ENCODE results near the gene PTTG1IP. TPM values are rescaled to one million over a fixed set of nuclear protein-coding genes. Genes with fewer than 3 reads are reported as not detected.

PTTG1IP gene
- polyA plus RNA-seq, 1 donor (not counting 4 experiments of a cell fraction or from before 2014, with no cell fraction given): 132 TPM

DNA sequence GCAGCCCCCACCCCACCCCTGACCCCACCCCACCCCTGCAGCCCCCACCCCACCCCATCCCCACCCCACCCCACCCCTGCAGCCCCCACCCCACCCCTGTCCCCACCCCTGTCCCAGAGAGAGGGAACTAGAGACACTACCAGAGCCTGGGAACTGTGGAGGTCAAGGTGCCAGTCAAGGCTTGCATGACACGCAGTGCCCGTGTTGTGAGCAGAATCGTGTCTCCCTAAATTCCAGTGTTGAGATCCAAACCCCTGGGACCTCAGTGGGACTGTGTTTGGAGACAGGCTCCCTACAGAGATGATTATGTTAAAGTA lies 37.2 kb downstream of the PTTG1IP start:
- dilution Hi-C loops (cut with MboI; ENCODE audit: extremely low pct_ligation_motif_present, low sequenced_read_pairs): no loop called here
- Histone ChIP-seq H3K9me3 (ENCODE audit: control insufficient read depth, low read depth, low read length) (no peaks in the 10 kb centered on the region), H3K9me1 (ENCODE audit: control insufficient read depth, extremely low read depth, insufficient read depth, low read length) (no peaks in the 10 kb centered on the region), H3K36me3 (ENCODE audit: control insufficient read depth in 2 of 2, extremely low read depth in 1 of 2, insufficient read depth in 2 of 2, low read length in 2 of 2) (no peaks in the 10 kb centered on the region), H3K27ac (ENCODE audit: control insufficient read depth, insufficient read depth, low read length) (no peak overlapping the region), H3K4me3 (ENCODE audit: control insufficient read depth in 2 of 3, extremely low read depth in 1 of 3, insufficient read depth in 2 of 3, low read depth in 1 of 3, low read length in 3 of 3) (no peak overlapping the region), H3K9ac (ENCODE audit: control insufficient read depth, extremely low read depth, insufficient read depth, low read length) (no peak overlapping the region), H3K4me1 (ENCODE audit: control insufficient read depth, extremely low read depth, insufficient read depth, low read length) (peaks cover 7% of the 10 kb centered on the region), H4K20me1 (ENCODE audit: control insufficient read depth, extremely low read depth, insufficient read depth, low read length) (no peaks in the 10 kb centered on the region), H3K4me2 (ENCODE audit: control insufficient read depth, extremely low read depth, insufficient read depth, low read depth, low read length) (peak overlapping the region; percentile 45), H3K79me2 (ENCODE audit: control insufficient read depth, insufficient read depth, low read length) (no peaks in the 10 kb centered on the region), H3K27me3 (ENCODE audit: control insufficient read depth, extremely low read depth, insufficient read depth, low read length) (no peaks in the 10 kb centered on the region), H2AFZ (ENCODE audit: control insufficient read depth, low read length) (peak overlapping the region; percentile 65)
- FAIRE-seq (peak; percentile 41), DNase-seq (ENCODE audit: low read depth, low spot score) (no peak)
- TF ChIP-seq, protein P1, sequence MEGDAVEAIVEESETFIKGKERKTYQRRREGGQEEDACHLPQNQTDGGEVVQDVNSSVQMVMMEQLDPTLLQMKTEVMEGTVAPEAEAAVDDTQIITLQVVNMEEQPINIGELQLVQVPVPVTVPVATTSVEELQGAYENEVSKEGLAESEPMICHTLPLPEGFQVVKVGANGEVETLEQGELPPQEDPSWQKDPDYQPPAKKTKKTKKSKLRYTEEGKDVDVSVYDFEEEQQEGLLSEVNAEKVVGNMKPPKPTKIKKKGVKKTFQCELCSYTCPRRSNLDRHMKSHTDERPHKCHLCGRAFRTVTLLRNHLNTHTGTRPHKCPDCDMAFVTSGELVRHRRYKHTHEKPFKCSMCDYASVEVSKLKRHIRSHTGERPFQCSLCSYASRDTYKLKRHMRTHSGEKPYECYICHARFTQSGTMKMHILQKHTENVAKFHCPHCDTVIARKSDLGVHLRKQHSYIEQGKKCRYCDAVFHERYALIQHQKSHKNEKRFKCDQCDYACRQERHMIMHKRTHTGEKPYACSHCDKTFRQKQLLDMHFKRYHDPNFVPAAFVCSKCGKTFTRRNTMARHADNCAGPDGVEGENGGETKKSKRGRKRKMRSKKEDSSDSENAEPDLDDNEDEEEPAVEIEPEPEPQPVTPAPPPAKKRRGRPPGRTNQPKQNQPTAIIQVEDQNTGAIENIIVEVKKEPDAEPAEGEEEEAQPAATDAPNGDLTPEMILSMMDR (optimal IDR thresholded peaks at IDR 0.05 in 1 of 3, IDR thresholded peaks at IDR 0.05 in 1 of 3, conservative IDR thresholded peaks at IDR 0.05 in 1 of 3; ENCODE audit: extremely low read depth in 1 of 3, insufficient read depth in 2 of 3, low read length in 3 of 3): no peak
- TF ChIP-seq EZH2 (IDR thresholded peaks at IDR 0.05; ENCODE audit: low read length): no peak

DNA sequence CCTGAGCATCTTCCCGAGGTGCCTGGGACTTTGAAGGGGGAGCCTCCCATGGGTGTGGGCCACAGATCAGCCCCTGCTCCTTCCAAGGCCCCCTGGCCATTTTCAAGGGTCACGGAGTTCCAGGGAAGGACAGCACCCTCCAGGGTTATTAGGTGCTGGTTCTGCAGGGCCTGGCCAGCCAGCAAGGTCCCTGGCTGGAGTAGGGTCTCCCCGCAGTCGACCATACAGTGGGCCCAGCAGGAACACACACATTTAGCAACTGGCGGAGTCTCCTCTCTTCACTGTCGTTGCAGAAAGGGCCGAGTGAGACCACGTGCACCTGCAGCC lies 37.9 kb downstream of the PTTG1IP start:
- no peaks in the 10 kb centered on the region for H4K20me1 ChIP-seq (ENCODE audit: control insufficient read depth, extremely low read depth, insufficient read depth, low read length)
- H3K27me3 ChIP-seq (ENCODE audit: control insufficient read depth, extremely low read depth, insufficient read depth, low read length): no peaks in the 10 kb centered on the region
- DNase-seq (ENCODE audit: low read depth, low spot score) (no peak), FAIRE-seq (no peak)
- no peaks in the 10 kb centered on the region for H3K36me3 ChIP-seq (ENCODE audit: control insufficient read depth in 2 of 2, extremely low read depth in 1 of 2, insufficient read depth in 2 of 2, low read length in 2 of 2)
- H3K9me3 ChIP-seq (ENCODE audit: control insufficient read depth, low read depth, low read length): no peaks in the 10 kb centered on the region
- no peaks in the 10 kb centered on the region for H3K9me1 ChIP-seq (ENCODE audit: control insufficient read depth, extremely low read depth, insufficient read depth, low read length)
- H3K4me2 ChIP-seq (ENCODE audit: control insufficient read depth, extremely low read depth, insufficient read depth, low read depth, low read length): no peak overlapping the region
- dilution Hi-C loops (cut with MboI; ENCODE audit: extremely low pct_ligation_motif_present, low sequenced_read_pairs): no loop called here
- H2AFZ ChIP-seq (ENCODE audit: control insufficient read depth, low read length): no peak overlapping the region
- no peak for TF ChIP-seq EZH2 (IDR thresholded peaks at IDR 0.05; ENCODE audit: low read length)
- TF ChIP-seq, protein P1 (optimal IDR thresholded peaks at IDR 0.05 in 1 of 3, IDR thresholded peaks at IDR 0.05 in 1 of 3, conservative IDR thresholded peaks at IDR 0.05 in 1 of 3; ENCODE audit: extremely low read depth in 1 of 3, insufficient read depth in 2 of 3, low read length in 3 of 3): no peak
- H3K79me2 ChIP-seq (ENCODE audit: control insufficient read depth, insufficient read depth, low read length): no peaks in the 10 kb centered on the region
- no peak overlapping the region for H3K27ac ChIP-seq (ENCODE audit: control insufficient read depth, insufficient read depth, low read length)
- no peak overlapping the region for H3K4me3 ChIP-seq (ENCODE audit: control insufficient read depth in 2 of 3, extremely low read depth in 1 of 3, insufficient read depth in 2 of 3, low read depth in 1 of 3, low read length in 3 of 3)
- peaks cover 7% of the 10 kb centered on the region for H3K4me1 ChIP-seq (ENCODE audit: control insufficient read depth, extremely low read depth, insufficient read depth, low read length)
- no peak overlapping the region for H3K9ac ChIP-seq (ENCODE audit: control insufficient read depth, extremely low read depth, insufficient read depth, low read length)
